Caco-2 (cell line): ENCODE data around the gene TARM1. TPM values are rescaled to one million over a fixed set of nuclear protein-coding genes. Genes with fewer than 3 reads are reported as not detected.

Source experiments
- BruUV-seq: library from RNA; stranded (reverse); fragments of 400-500 nt; replicated peaks from 2 replicates; lab custom pipeline; 2021; lab: Mats Ljungman, UMichigan
- CTCF ChIA-PET: fragments of 300-600 bp; sonication (Branson Sonifier 250); formaldehyde crosslinking; loops from one replicate; lab custom pipeline; 2022; ENCODE audit warnings: antibody characterized with exemption; lab: Charles Lee
- POLR2A ChIA-PET: fragments of 300-600 bp; sonication (Branson Sonifier 250); formaldehyde crosslinking; loops from one replicate; lab custom pipeline; 2022; ENCODE audit warnings: antibody characterized with exemption; lab: Charles Lee
- DNase-seq, 2 experiments: peaks; one replicate each; pipeline versions ENCODE4 v3.0.0 to v3.0.0-alpha.2; 2020 to 2022
- H3K27me3 ChIP-seq: replicated peaks from 2 replicates; pipeline ENCODE4 v1.6.0; 2011; ENCODE audit warnings: low read length; ENCODE audit not compliant: control insufficient read depth, insufficient read depth
- H3K36me3 ChIP-seq: 2 replicates; pipeline ENCODE4 v1.5.1; 2011; ENCODE audit warnings: low read length; ENCODE audit not compliant: control insufficient read depth, insufficient read depth
- H3K4me1 ChIP-seq: fragments of 250-450 bp; sonication (Bioruptor Pico); 2 replicates; pipeline ENCODE4 v1.5.1; 2020; ENCODE audit warnings: mild to moderate bottlenecking
- H3K4me3 ChIP-seq: 2 replicates; pipeline ENCODE4 v1.5.1; 2011; ENCODE audit warnings: low read depth, mild to moderate bottlenecking, control low read depth, low read length
- H3K9me3 ChIP-seq: fragments of 250-450 bp; sonication (Bioruptor Pico); 2 replicates; pipeline ENCODE4 v1.5.1; 2020; ENCODE audit warnings: mild to moderate bottlenecking, moderate library complexity
- H3K27ac Mint-ChIP-seq: one replicate; pipeline ENCODE4 v1.8.0; 2022; ENCODE audit warnings: mixed read lengths; ENCODE audit not compliant: unreplicated experiment
- H3K27me3 Mint-ChIP-seq: one replicate; pipeline ENCODE4 v1.8.0; 2022; ENCODE audit warnings: mixed read lengths; ENCODE audit not compliant: insufficient read depth, unreplicated experiment
- H3K36me3 Mint-ChIP-seq: one replicate; pipeline ENCODE4 v1.8.0; 2022; ENCODE audit warnings: mild to moderate bottlenecking, mixed read lengths; ENCODE audit not compliant: insufficient read depth, unreplicated experiment
- H3K4me1 Mint-ChIP-seq: one replicate; pipeline ENCODE4 v1.8.0; 2022; ENCODE audit warnings: low read depth, mixed read lengths; ENCODE audit not compliant: unreplicated experiment
- H3K4me3 Mint-ChIP-seq: one replicate; pipeline ENCODE4 v1.8.0; 2022; ENCODE audit warnings: mild to moderate bottlenecking, moderate library complexity, mixed read lengths; ENCODE audit not compliant: unreplicated experiment
- H3K9me3 Mint-ChIP-seq: one replicate; pipeline ENCODE4 v1.8.0; 2022; ENCODE audit warnings: mixed read lengths; ENCODE audit not compliant: unreplicated experiment
- CTCF ChIP-seq, 2 experiments: fragments of 200-600 bp in 1 of 2; IDR thresholded peaks; 1 replicate in 1 of 2; 2 replicates in 1 of 2; pipeline versions ENCODE4 v1.5.1 to v1.8.0; 2011 to 2022; ENCODE audit warnings: antibody characterized with exemption in 1 of 2, control low read depth in 1 of 2, inconsistent platforms in 1 of 2, low read depth in 1 of 2, low read length in 1 of 2, mild to moderate bottlenecking in 1 of 2, moderate library complexity in 1 of 2; ENCODE audit not compliant: insufficient read depth in 1 of 2, severe bottlenecking in 1 of 2, unreplicated experiment in 1 of 2
- intact Hi-C: fragments of 100-400 bp; cut with micrococcal nuclease; formaldehyde crosslinking; loops from one replicate; pipeline ENCODE4 v1.10.0; 2022; ENCODE audit not compliant: unreplicated experiment
- total RNA-seq: library from RNA; stranded (reverse); gene quantifications from 2 replicates; pipeline ENCODE4 v1.2.3, GENCODE V29; 2022

TARM1 gene
- total RNA-seq, 1 experiment from 2014 or later = not detected

- Mint-ChIP-seq H3K36me3 (peaks cover 82% of the 10 kb centered on the region), H3K9me3 (no peaks in the 10 kb centered on the region), H3K27ac (peak overlapping the region; percentile 29), H3K27me3 (no peaks in the 10 kb centered on the region), H3K4me1 (peaks cover 16% of the 10 kb centered on the region), H3K4me3 (no peak overlapping the region)
- H3K9me3 ChIP-seq = no peaks in the 10 kb centered on the region
- peaks cover 4% of the 10 kb centered on the region for H3K36me3 ChIP-seq
- ChIA-PET POLR2A (no interaction called here), CTCF (no interaction called here)
- BruUV-seq = no TSS peak
- H3K27me3 ChIP-seq = no peaks in the 10 kb centered on the region
- H3K4me1 ChIP-seq = 0 out of 2 replicates have a peak, but pooled peaks cover 4% of the 10 kb centered on the region
- TF ChIP-seq CTCF (IDR thresholded peaks at IDR 0.05; ENCODE audit: insufficient read depth in 1 of 2, low read depth in 1 of 2, low read length in 1 of 2, severe bottlenecking in 1 of 2, unreplicated experiment in 1 of 2) = no peak
- H3K4me3 ChIP-seq = no peak overlapping the region
- DNase-seq = no peak
- intact Hi-C loops = no loop called here
These were observed 28.5 kb upstream of the TARM1 start for GRCh38 chr19:54109651-54110050.

GRCh38 chr19:54108496-54108895 lies 27.3 kb upstream of the TARM1 start:
- no peak overlapping the region for H3K27ac Mint-ChIP-seq
- no peak for TF ChIP-seq CTCF (IDR thresholded peaks at IDR 0.05; ENCODE audit: insufficient read depth in 1 of 2, low read depth in 1 of 2, low read length in 1 of 2, severe bottlenecking in 1 of 2, unreplicated experiment in 1 of 2)
- no peaks in the 10 kb centered on the region for H3K9me3 Mint-ChIP-seq
- H3K36me3 Mint-ChIP-seq = peaks cover 71% of the 10 kb centered on the region
- Histone ChIP-seq H3K4me1 (no peaks in the 10 kb centered on the region), H3K27me3 (no peaks in the 10 kb centered on the region), H3K36me3 (peaks cover 4% of the 10 kb centered on the region), H3K9me3 (no peaks in the 10 kb centered on the region), H3K4me3 (no peak overlapping the region)
- intact Hi-C loops = no loop called here
- DNase-seq = no peak
- CTCF ChIA-PET = no interaction called here
- H3K4me1 Mint-ChIP-seq = peaks cover 13% of the 10 kb centered on the region
- no peak overlapping the region for H3K4me3 Mint-ChIP-seq
- no peaks in the 10 kb centered on the region for H3K27me3 Mint-ChIP-seq
- POLR2A ChIA-PET = no interaction called here
- BruUV-seq = no TSS peak

GRCh38 chr19:54107876-54108490 lies 26.8 kb upstream of the TARM1 start:
- CTCF ChIA-PET = no interaction called here

More at GRCh38 chr19:54107876-54108490, 26.8 kb upstream of the TARM1 start:
- Mint-ChIP-seq H3K9me3 (no peaks in the 10 kb centered on the region), H3K4me3 (no peak overlapping the region), H3K4me1 (peaks cover 13% of the 10 kb centered on the region), H3K27ac (no peak overlapping the region), H3K27me3 (no peaks in the 10 kb centered on the region), H3K36me3 (peaks cover 65% of the 10 kb centered on the region)
- no TSS peak for BruUV-seq
- Histone ChIP-seq H3K4me3 (no peak overlapping the region), H3K27me3 (no peaks in the 10 kb centered on the region), H3K4me1 (no peaks in the 10 kb centered on the region), H3K9me3 (no peaks in the 10 kb centered on the region), H3K36me3 (peaks cover 4% of the 10 kb centered on the region)
- intact Hi-C loops = no loop called here
- DNase-seq = peak in 1 of 2 experiments; percentile 25
- POLR2A ChIA-PET = no interaction called here
- TF ChIP-seq CTCF (IDR thresholded peaks at IDR 0.05; ENCODE audit: insufficient read depth in 1 of 2, low read depth in 1 of 2, low read length in 1 of 2, severe bottlenecking in 1 of 2, unreplicated experiment in 1 of 2) = no peak
